Measurements from ENCODE around the gene ZNF879.

DNA sequence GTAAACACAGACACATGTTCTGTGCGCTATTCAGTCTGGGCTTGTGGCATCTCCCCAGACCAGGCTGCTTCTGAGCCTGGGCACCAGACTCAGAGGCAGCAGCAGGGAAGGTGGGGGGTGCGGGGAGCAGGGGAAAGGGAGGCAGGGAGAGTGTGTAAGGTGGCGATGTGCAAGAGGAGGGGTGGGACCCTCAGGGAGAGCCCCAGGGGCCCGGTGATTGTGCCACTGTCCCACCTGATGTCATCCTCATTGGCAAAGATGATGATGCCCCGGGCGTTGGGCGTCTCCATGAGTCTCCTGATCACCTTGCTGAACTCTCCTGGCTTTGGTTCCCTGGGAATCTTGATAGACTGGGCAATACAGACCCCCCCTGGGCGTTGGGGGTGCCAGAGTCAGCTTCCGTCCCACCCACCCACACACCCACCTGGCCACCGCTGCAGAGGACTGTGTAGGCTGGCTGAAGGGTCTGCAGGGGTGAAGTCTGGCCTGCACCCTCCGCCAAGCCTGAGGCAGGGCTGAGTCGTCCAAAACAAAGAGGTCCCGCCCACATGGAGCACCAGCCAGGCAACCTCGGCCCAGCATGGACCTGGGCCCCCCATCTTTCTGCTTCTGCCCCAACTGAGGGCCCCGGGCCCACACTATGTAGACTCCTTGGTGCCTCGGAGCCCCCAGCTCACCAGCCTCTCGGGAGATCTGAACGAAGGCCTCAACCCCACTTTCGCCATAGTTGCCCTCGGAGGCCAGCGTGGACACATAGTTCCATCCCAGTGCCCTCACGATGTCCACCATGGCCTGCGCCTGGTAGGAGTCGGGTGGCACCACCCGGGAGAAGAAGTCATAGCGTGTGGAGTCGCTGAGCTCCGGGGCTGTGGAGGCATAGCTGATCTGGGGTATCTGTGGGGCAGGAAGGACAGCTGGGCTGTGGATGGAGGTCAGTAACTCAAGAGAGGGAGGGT lies 32.1 kb upstream of the ZNF879 start:
- no peak for TF ChIP-seq SUZ12 (IDR thresholded peaks at IDR 0.05; ENCODE audit: extremely low read depth, insufficient read depth, insufficient read length)
- TF ChIP-seq ZNF274 (IDR thresholded peaks at IDR 0.05; ENCODE audit: low read depth, low read length) = no peak
- no peak for TF ChIP-seq YY1 (IDR thresholded peaks at IDR 0.05; ENCODE audit: insufficient read depth, insufficient read length)
